ENCODE measurements around the gene FARP2.

DNA sequence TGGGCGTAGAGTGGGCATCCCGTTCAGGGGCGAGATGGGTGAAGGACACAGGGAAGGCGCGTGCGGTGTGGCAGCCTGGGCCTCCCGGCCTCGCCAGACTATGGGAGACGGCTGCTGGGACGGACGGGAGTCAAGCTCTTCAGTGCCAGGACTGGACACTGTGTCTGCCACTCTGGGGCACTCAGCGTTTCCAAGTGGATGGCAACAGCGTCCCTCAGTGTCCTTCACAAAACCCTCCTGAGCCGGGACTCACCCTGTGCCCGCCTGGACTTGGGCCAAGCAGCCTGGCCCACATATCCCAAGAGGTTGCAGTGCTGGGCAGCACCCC is 186.2 kb downstream of the FARP2 start:
- TF ChIP-seq, protein P1, sequence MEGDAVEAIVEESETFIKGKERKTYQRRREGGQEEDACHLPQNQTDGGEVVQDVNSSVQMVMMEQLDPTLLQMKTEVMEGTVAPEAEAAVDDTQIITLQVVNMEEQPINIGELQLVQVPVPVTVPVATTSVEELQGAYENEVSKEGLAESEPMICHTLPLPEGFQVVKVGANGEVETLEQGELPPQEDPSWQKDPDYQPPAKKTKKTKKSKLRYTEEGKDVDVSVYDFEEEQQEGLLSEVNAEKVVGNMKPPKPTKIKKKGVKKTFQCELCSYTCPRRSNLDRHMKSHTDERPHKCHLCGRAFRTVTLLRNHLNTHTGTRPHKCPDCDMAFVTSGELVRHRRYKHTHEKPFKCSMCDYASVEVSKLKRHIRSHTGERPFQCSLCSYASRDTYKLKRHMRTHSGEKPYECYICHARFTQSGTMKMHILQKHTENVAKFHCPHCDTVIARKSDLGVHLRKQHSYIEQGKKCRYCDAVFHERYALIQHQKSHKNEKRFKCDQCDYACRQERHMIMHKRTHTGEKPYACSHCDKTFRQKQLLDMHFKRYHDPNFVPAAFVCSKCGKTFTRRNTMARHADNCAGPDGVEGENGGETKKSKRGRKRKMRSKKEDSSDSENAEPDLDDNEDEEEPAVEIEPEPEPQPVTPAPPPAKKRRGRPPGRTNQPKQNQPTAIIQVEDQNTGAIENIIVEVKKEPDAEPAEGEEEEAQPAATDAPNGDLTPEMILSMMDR (IDR thresholded peaks at IDR 0.05), result no peak
- TF ChIP-seq POLR2AphosphoS5 (IDR thresholded peaks at IDR 0.05), result no peak
